Measurements from ENCODE around the gene GRM8. TPM values are rescaled to one million over a fixed set of nuclear protein-coding genes. Genes with fewer than 3 reads are reported as not detected.

Gene GRM8
- polyA plus RNA-seq, 2 of the 4 experiments (the other 2 are of a cell fraction): 0.06 TPM; not detected in 1

DNA sequence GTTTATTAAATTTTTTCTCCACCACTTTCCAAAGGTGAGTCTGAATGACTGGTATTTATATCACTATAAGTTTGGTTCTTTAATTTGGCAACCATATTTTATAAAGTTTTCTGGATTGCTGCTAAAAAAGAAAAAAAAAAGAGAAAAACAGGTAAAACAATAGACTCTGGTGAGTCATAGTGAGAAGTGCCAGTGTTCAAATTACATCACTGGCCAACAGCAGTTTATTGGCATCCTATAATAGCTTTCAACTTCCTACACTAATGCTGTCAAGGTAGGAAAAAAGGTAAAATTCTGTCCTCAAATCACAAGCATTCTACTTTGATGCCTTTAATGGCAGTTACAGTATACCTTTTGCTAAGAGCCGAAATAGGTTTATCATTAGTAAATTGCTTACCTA, 808.8 kb downstream of the GRM8 start:
- POLR2A ChIA-PET: no interaction called here
- Histone ChIP-seq H3K27ac (no peak overlapping the region), H3K4me3 (no peak overlapping the region), H3K9me3 (no peaks in the 10 kb centered on the region), H3K4me1 (no peaks in the 10 kb centered on the region), H3K4me2 (no peak overlapping the region)
- TF ChIP-seq TP53 (CRISPR knock-in tag; IDR thresholded peaks at IDR 0.05) (no peak), HOXB5 (CRISPR knock-in tag; IDR thresholded peaks at IDR 0.05) (no peak), HDAC2 (IDR thresholded peaks at IDR 0.05) (no peak), RNF2 (IDR thresholded peaks at IDR 0.05; ENCODE audit: borderline replicate concordance, low read depth) (no peak), FOSL2 (IDR thresholded peaks at IDR 0.05) (no peak), FOSL2 (CRISPR knock-in tag; IDR thresholded peaks at IDR 0.05) (no peak), HOXB13 (CRISPR knock-in tag; IDR thresholded peaks at IDR 0.05; ENCODE audit: low read depth) (no peak), MYC (IDR thresholded peaks at IDR 0.05; ENCODE audit: borderline replicate concordance, low read length) (no peak), SMC3 (IDR thresholded peaks at IDR 0.05) (no peak)
- no peak for DNase-seq (ENCODE audit: low read depth in 1 of 2, low spot score in 1 of 2)
- no peak for ATAC-seq
- WGBS (ENCODE audit: missing lambda C conversion rate): 81% methylated on average over 1 of the region's 1 CpG
- CTCF ChIA-PET: interaction anchor here (0.7 kb wide), 1 partner anchor 1070 kb away, joined by 3 read pairs; no protein-coding TSS in a partner anchor
- FAIRE-seq: no peak

DNA sequence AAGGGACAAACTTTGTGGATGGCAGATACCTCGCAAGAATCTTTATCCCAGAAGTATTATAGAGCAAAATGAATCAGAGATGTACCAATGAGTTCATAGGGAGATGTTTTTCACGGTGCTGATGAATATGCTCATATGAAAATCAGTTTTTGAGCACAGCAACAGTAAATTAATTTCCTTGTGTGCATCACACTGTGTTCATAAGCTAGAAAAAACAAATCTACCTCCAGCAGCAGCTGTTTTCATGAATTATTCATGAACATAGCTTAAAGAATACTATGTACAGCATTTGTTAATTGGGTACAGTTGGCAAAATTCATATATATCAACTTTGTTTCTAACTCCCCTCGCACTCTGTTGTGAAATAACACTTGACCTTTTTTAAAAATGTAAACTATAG, 809.8 kb downstream of the GRM8 start:
- Histone ChIP-seq H3K4me2 (no peak overlapping the region), H3K9me3 (no peaks in the 10 kb centered on the region), H3K4me1 (no peaks in the 10 kb centered on the region), H3K4me3 (no peak overlapping the region), H3K27ac (no peak overlapping the region)
- FAIRE-seq: no peak
- ATAC-seq: no peak
- ChIA-PET POLR2A (no interaction called here), CTCF (interaction anchor here (0.9 kb wide), 1 partner anchor 9 kb away, joined by 3 read pairs; no protein-coding TSS in a partner anchor)
- TF ChIP-seq, protein P1, sequence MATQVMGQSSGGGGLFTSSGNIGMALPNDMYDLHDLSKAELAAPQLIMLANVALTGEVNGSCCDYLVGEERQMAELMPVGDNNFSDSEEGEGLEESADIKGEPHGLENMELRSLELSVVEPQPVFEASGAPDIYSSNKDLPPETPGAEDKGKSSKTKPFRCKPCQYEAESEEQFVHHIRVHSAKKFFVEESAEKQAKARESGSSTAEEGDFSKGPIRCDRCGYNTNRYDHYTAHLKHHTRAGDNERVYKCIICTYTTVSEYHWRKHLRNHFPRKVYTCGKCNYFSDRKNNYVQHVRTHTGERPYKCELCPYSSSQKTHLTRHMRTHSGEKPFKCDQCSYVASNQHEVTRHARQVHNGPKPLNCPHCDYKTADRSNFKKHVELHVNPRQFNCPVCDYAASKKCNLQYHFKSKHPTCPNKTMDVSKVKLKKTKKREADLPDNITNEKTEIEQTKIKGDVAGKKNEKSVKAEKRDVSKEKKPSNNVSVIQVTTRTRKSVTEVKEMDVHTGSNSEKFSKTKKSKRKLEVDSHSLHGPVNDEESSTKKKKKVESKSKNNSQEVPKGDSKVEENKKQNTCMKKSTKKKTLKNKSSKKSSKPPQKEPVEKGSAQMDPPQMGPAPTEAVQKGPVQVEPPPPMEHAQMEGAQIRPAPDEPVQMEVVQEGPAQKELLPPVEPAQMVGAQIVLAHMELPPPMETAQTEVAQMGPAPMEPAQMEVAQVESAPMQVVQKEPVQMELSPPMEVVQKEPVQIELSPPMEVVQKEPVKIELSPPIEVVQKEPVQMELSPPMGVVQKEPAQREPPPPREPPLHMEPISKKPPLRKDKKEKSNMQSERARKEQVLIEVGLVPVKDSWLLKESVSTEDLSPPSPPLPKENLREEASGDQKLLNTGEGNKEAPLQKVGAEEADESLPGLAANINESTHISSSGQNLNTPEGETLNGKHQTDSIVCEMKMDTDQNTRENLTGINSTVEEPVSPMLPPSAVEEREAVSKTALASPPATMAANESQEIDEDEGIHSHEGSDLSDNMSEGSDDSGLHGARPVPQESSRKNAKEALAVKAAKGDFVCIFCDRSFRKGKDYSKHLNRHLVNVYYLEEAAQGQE (IDR thresholded peaks at IDR 0.05): no peak
- no peak for TF ChIP-seq RARB (CRISPR knock-in tag; IDR thresholded peaks at IDR 0.05)
- TF ChIP-seq KDM5A (IDR thresholded peaks at IDR 0.05): no peak
- TF ChIP-seq, protein P2, sequence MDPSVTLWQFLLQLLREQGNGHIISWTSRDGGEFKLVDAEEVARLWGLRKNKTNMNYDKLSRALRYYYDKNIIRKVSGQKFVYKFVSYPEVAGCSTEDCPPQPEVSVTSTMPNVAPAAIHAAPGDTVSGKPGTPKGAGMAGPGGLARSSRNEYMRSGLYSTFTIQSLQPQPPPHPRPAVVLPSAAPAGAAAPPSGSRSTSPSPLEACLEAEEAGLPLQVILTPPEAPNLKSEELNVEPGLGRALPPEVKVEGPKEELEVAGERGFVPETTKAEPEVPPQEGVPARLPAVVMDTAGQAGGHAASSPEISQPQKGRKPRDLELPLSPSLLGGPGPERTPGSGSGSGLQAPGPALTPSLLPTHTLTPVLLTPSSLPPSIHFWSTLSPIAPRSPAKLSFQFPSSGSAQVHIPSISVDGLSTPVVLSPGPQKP (IDR thresholded peaks at IDR 0.05; ENCODE audit: low read depth, low read length): no peak
- TF ChIP-seq JUNB (IDR thresholded peaks at IDR 0.05): no peak
- TF ChIP-seq ZNF302 (CRISPR knock-in tag; IDR thresholded peaks at IDR 0.05): no peak
- no peak for TF ChIP-seq KDM1A (IDR thresholded peaks at IDR 0.05; ENCODE audit: low read depth)
- TF ChIP-seq, protein P3, sequence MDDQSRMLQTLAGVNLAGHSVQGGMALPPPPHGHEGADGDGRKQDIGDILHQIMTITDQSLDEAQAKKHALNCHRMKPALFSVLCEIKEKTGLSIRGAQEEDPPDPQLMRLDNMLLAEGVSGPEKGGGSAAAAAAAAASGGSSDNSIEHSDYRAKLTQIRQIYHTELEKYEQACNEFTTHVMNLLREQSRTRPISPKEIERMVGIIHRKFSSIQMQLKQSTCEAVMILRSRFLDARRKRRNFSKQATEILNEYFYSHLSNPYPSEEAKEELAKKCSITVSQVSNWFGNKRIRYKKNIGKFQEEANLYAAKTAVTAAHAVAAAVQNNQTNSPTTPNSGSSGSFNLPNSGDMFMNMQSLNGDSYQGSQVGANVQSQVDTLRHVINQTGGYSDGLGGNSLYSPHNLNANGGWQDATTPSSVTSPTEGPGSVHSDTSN (IDR thresholded peaks at IDR 0.05): no peak
- no peak for TF ChIP-seq NPAS2 (CRISPR knock-in tag; IDR thresholded peaks at IDR 0.05; ENCODE audit: borderline replicate concordance)
- no peak for TF ChIP-seq MAZ (IDR thresholded peaks at IDR 0.05; ENCODE audit: borderline replicate concordance, low read depth, low read length)
- TF ChIP-seq HOXB13 (CRISPR knock-in tag; IDR thresholded peaks at IDR 0.05; ENCODE audit: low read depth): no peak
- TF ChIP-seq ZC3H11A (IDR thresholded peaks at IDR 0.05): no peak
- no peak for TF ChIP-seq TP53 (CRISPR knock-in tag; IDR thresholded peaks at IDR 0.05)
- TF ChIP-seq GATA3 (IDR thresholded peaks at IDR 0.05; ENCODE audit: borderline replicate concordance): no peak
- no peak for TF ChIP-seq HOXA7 (CRISPR knock-in tag; IDR thresholded peaks at IDR 0.05)
- TF ChIP-seq BHLHE40 (IDR thresholded peaks at IDR 0.05; ENCODE audit: low read depth, low read length): no peak
- TF ChIP-seq HDAC2 (IDR thresholded peaks at IDR 0.05): no peak
- no peak for DNase-seq (ENCODE audit: low read depth in 1 of 2, low spot score in 1 of 2)
- WGBS (ENCODE audit: missing lambda C conversion rate): 2% methylated on average over 3 of the region's 3 CpGs
